HG02870 (cell line): Measurements from ENCODE around the gene PCNT.
"Not testable (repeated sequence)": the region's sequence is repeated elsewhere in the genome, so short reads cannot be mapped to it uniquely, and the experiment has no call there.

Experiments used
- ATAC-seq: cut with Tn5 transposase; IDR thresholded peaks from one replicate; pipeline ENCODE4 v1.9.1; 2021; ENCODE audit warnings: mild to moderate bottlenecking, moderate library complexity; ENCODE audit not compliant: unreplicated experiment

The PCNT gene

GRCh38 chr21:46403234-46403811 is 79.4 kb downstream of the PCNT start:
- not testable (repeated sequence) for ATAC-seq

DNA sequence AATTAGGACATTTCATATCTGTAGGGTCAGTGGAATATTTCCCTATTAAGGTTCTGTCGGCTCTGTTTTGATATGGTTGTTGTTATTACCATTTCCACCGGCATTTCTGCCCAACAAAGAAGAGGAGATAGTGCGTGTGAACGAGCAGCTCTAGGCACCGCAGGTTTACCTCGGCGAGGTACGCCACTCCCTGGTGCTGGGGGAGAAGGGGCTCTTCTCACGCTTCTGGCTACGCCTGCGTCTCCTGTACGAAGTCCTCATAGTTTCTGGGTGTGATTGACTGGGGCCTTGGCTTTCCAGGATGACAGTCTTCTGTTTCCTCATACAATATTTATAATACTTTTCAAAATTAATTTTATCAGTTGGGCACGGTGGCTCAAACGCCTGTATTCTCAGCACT is 80.3 kb downstream of the PCNT start:
- no peak for ATAC-seq

DNA sequence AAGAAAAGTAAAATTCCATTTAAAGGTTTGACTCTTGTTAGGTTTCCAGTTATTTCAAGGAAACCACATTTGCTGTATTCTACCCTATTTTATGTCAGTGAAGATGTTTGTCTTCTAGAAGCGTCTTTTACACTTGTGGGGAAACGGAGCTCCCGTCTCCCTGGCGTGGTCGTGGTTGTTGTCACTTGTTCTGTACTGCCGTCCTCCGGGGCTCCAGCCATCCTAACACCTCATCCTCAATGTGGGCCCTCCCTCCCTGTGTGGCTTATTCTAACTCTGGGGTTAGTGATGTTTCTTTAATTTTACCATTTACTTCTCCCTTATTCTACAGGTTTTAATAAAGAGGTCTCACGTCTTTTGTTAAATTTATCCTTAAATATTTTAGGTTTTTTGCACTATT is 82.0 kb downstream of the PCNT start:
- ATAC-seq, result no peak

DNA sequence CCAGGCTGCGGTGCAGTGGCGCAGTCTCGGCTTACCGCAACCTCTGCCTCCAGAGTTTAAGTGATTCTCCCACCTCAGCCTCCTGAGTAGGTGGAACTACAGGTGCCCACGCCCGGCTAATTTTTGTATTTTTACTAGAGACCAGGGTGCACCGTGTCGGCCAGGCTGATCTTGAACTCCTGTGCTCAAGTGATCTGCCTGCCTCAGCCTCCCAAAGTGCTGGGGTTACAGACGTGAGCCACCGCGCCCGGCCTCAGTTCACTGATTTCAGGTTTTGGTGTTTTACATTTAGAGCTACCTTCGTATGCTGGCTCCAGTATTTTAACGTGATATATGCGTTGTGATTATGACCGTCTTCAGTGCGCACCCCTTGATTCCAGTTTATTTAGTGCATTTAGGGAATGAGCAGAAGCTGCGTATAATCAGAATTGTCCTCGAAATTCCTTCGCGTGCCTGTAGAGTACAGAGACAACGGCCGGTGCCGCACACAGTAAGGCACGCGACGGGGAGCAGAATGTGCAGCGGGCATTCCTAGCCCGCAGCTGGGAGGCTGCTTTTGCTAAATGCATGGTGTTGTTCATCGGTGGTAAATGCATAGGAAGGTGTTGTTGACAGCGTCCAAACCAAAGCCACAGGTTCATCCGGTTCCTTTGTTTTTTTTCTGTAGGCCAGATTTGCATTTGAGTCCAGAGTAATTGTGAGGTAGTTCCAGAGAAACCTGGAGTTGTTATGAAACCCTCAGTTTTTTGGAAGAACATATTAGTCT is 85.9 kb downstream of the PCNT start:
- ATAC-seq, result no peak

DNA sequence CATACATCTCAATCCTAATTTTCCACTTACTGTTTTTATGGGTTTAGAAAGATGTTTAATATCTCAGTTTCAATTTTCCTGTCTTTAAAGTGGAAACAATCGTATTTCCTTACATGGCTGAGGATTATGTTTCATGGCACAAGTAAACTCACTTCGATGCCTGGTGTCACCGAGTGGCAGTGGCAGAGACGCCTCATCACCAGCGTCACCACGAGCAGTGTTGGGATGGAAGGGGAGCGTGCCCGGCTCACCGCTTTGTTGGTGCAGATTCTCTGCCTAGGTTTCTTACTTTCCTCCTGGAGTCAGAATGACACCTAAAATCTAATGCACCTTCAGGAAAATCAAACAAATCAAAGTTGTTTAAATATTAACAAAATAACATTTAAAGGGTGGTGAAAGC is 86.6 kb downstream of the PCNT start:
- ATAC-seq, result no peak

DNA sequence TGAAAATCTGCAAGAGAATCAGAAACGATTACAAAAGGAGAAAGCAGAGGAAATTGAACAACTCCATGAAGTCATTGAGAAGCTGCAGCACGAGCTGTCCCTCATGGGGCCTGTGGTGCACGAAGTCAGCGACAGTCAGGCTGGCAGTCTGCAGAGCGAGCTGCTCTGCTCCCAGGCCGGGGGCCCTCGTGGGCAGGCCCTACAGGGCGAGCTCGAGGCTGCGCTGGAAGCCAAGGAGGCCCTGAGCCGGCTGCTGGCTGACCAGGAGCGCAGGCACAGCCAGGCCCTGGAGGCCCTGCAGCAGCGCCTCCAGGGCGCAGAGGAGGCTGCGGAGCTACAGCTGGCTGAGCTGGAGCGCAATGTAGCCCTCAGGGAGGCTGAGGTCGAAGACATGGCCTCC is 87.3 kb downstream of the PCNT start:
- no peak for ATAC-seq

GRCh38 chr21:46411691-46412090 is 87.7 kb downstream of the PCNT start:
- no peak for ATAC-seq

GRCh38 chr21:46412521-46413364 is 88.8 kb downstream of the PCNT start:
- ATAC-seq, result no peak

DNA sequence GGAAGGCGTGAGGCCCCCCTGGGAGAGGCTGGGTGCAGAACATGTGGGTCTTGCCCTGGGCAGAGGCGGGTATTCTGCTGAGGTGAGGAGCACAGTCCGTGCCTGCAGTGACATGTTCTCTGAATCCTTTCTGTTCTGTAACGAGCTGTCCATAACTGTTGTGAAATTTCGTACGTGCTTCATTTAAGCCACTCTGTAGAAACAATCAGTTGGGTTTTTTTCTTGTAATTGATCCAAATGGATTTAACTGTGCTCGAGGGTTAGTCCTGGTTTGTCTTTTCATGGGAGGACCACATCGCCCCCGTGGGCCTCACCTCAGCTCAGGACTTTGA is 89.4 kb downstream of the PCNT start:
- ATAC-seq, result no peak

GRCh38 chr21:46414965-46415275 is 91.0 kb downstream of the PCNT start:
- ATAC-seq, result no peak

GRCh38 chr21:46416551-46416950 is 92.6 kb downstream of the PCNT start:
- no peak for ATAC-seq

GRCh38 chr21:46418265-46418946 is 94.5 kb downstream of the PCNT start:
- ATAC-seq, result no peak

GRCh38 chr21:46420241-46421190 is 96.6 kb downstream of the PCNT start:
- ATAC-seq, result no peak

DNA sequence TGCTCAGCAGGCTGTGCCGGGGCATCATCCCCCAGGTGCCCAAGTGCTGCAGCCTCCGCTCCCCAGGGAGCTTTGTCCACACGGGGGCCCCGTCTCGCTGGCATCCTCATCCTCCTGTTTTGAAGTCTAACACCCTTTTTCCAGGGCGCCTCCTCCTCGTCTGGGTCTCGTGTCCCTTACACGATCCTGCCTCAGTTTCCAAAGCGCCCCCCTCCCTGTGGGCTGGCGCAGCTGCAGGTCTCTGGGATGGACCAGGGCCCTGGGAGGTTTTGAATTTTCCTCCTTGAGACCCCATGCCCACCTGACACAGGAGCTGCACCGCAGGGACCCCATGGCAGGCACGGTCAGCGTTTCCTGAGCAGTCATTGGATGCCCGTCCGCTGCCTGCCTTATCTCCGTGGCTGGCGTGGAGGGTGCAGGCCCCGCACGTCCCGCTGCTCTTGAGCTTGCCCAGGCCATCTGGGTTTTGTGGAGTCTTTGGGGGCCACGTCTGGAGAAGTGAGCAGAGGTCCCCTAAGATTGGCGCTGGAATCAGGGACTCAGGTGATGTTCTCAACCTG is 97.3 kb downstream of the PCNT start:
- ATAC-seq, result no peak

DNA sequence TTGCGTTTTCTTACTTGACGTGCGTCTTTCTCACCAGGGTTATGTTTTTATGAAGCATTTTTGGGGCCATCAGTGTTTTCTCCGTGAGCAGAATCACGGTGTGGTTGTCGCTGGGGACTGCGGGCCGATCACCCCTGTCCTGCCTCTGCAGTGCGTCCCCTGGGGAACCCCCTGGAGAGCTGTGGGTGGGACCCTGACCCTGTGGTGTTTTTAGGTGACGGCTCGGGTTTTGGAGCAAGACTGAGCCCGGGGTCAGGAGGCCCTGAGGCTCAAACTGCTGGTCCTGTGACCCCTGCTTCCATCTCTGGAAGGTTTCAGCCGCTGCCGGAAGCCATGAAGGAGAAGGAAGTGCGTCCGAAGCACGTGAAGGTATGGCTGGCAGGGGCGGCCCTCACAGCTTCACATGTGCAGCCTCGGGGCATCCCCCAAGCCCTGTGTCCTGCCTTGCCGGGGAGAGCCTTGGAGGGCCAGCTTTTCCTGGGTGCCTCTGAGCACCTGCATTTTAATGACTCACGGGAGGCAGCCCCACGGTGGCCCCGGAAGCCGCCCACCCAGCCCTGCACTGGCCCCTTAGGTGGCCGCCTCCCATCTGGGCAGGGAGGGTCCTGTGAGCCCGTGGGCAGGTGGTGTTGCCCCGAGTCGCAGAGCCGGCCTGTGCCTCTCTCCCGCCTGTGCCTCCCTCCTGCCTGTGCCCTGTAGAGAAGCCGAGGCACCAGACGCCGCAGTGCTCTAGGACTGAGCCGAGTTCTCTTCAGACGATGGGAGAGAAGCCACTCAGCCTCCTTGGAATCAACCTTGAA is 98.0 kb downstream of the PCNT start:
- no peak for ATAC-seq

GRCh38 chr21:46422636-46423241 is 98.8 kb downstream of the PCNT start:
- ATAC-seq, result no peak

DNA sequence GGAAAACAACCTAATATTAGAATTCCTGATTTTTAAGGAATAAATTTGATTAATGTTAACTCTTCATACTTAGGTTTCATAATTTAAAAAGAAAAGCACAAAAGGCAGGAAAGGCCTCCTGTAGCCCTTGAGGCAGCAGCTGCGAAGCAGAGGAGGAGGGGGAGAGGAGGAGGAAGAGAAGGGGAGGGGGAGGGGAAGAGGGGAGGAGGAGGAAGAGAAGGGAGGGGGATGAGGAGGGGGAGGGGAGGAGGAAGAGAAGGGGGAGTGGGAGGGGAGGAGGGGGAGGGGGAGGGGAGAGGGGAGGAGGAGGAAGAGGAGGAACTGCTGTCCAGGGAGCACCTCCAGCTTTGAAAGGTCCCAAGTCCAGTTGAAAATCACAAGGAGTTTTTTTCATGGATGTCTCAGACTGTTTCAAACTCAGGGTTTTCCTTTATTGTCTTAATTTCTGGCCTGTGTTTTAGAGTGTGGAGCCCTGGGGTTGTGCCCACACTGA is 99.6 kb downstream of the PCNT start:
- ATAC-seq, result no peak

DNA sequence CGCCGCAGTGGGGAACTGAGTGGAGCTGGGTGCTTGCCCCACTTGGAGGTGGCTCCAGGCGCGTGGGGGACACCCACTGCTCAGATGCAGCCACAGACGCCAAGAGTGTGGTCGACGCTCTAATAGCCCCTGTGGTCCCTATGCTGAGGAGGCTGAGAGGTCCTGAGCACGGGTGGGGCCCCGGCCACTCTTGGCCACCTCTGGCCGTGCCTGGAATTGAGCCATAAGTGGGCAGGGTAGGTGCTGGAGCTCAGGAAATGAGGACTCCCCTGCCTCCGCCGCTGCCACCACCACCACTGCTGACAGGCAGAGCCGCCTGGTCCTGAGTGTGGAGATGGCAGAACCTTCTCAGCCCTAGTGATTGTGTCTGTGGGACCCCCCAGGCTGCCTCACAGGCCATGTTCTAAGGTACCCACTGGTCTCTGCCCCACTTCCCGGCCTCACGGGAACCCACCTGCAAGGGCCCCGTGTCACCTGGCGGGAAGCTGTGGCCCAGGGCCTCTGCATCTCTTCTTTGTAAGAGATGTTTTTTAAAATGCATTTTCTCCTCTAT is 100.2 kb downstream of the PCNT start:
- ATAC-seq, result no peak

DNA sequence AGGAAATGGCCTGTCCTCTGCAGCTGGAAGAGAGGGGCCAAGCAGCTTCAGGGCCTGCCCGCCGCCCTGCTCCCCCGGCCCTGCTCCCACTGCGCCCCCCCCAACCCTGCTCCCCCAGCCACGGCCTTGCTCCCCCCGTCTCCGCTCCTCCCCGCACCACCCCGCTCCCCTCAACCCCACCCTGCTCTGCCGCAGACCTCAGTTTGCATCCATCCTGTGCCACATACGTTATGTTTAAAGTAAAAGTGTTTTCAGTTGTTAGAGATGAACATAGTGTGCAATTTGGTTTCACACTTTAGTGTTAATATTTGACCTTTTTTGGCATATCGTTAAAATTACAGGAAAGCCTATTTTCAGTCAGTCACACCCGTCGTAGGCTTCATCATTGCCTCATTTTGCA is 100.7 kb downstream of the PCNT start:
- no peak for ATAC-seq
